Esophagus mucosa (tissue), 1 donor: Measurements from ENCODE around the gene MCTP2. TPM values are rescaled to one million over a fixed set of nuclear protein-coding genes. Genes with fewer than 3 reads are reported as not detected.

Experiments used
- ATAC-seq: fragments of 200-7000 bp; cut with Tn5 transposase; one replicate; pipeline ENCODE4 v1.9.1; 2020
- total RNA-seq: library from RNA; stranded (reverse); gene quantifications from one replicate; pipeline ENCODE4 v1.2.4, GENCODE V29; 2023
- donor health status: DM: yes; HTN: yes; CAD: no.

Gene MCTP2
- total RNA-seq, 1 donor from 2014 or later = 14.6 TPM

DNA sequence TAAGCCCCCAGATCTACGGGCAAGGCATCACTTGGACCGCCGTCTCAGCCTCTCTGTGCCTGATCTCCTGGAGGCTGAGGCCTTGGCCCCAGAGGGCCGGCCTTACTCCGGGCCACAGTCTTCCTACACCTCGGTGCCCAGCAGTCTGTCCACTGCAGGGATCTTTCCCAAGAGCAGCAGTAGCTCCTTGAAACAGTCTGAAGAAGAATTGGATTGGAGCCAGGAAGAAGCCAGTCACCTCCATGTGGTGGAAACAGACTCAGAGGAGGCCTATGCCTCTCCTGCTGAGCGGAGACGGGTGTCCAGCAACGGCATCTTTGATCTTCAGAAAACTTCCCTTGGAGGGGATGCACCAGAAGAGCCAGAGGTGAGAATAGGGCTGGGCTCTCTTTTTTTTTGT lies 67.0 kb downstream of the MCTP2 start:
- no peak for ATAC-seq

DNA sequence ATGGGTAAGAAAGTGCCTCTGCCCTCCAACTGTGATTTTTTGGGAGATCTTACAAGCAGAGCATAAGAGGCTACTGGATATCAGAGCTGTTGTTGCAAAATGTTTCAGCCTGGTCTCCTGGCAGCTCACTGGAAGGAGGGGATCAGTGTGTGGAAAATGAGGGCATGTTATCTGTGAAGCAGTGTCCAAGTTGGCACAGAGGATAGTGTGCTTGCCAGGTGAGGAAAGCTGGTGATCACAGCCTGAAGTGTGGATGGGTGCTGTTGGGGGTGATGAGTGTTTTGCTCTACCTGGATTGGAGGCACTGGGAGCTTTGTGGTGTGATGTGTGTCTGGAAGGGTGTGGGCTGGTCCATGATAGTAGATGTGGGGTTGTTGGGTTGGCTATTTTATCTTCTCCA lies 69.3 kb downstream of the MCTP2 start:
- no peak for ATAC-seq

DNA sequence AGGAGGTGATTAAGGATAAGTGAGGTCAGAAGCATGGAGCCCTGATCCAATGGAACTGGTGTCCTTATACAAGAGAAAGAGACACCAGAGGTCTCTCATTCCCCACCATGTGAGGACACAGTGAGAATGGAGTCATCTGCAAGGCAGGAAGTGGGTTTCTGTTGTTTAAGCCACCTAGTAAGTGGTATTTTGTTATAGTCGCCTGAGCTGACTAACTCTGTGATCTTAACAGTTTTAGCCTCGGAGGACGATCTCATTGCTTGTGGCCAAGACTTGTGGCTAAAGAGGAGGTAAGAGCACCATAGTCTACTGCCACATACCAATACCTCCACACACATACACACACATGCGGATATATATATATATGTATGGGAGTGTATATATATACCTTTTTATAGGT lies 73.8 kb downstream of the MCTP2 start:
- no peak for ATAC-seq

DNA sequence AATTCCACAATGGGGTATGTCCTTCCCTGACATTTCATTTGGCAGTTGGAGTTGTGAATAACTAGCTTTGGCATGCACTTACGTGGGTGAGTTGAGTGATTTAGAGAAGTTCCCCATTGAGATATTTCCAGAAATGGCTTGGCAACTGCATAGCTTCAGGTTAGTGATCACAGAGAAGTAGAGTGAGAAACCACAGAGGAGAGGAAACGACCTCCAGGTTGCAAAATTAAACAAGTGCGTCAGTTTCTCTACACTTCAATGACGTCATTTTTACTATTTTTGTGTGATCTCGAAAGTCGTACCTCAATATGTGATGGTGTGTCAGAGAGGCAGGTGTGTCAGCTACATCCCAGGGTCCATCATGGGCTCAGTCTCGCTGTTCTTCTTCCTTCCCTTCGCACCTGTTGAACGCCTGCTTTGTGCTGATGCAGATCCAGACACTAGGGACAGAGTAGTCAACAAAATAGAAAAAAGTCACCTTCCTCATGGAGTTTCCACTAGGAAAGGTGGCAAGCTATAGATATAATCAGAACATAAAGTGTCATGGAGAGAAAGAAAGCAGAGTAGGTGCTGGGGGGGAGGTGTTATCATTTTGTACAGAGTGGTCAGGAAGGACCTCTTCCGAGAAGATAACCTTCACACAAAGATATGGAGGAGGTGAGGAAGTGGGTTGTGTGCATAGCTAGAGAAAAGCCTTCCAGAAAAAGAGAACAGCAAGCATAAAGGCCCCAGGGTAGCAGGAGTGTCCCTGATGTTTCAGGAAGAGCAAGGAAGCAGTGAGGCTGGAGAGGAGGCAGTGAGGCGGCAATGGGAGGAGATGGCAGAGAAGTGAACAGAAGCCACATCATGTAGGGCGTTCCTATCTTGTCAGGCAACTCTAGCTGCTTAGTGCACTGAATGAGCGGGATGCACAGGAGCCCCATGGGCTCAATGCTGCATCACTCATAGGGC lies 75.6 kb downstream of the MCTP2 start:
- ATAC-seq = no peak

DNA sequence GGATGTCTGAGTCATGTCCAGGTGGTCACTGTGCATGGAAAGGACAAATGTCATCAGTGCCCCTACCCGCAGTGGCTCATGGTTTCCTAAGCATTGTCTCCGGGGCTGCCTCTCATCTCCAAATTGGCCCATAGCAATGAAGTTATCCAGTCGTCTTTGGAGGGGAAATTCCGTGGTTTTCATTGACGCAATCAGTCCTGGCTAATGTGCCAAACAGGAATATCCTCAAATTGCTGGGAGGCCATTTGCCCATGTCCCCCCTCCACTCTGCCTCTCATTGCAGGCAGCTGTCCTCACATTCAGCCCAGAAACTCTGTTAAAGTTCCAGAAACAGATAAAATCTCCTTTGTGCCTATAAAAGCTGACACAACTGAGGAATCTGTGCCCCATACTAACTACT lies 81.6 kb downstream of the MCTP2 start:
- no peak for ATAC-seq

DNA sequence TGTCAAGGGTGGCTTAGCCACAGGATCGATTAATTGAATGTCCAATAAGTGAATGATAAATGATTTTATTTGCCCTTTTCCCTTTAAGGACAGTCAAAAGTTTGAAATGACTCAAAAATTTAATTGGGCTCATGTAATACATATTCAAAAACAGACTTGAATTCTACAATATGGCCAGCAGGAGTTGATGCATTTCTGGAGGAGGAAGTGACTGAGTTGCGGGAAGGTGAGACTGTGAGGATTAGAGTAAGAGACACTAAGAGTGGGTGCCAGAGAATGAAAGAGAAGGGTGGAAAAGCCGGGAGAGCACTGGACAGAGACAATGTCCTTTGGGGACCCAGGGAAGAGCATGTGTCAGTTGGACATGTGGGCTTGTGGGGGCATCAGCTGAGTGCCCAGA lies 83.3 kb downstream of the MCTP2 start:
- ATAC-seq = no peak

DNA sequence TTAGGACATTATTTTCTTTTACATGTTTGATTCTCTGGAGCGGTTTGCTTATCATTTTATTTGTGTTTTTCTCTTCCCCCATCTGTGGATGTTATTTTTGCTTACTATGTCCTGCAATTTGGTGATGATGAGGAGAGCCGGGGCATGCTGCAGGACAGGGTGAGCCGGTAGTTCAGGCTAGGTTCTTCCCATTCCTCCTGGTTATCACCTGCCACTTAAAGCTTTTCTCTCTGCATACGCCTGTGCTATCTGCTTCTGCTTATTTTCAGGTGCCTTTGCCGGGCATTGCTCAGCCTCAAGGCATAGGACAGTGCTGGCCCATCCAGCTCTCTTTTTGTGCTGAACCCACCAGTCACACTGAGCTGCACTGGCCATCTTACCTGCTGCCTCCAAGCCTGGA lies 85.8 kb downstream of the MCTP2 start:
- ATAC-seq = peak; percentile 26

DNA sequence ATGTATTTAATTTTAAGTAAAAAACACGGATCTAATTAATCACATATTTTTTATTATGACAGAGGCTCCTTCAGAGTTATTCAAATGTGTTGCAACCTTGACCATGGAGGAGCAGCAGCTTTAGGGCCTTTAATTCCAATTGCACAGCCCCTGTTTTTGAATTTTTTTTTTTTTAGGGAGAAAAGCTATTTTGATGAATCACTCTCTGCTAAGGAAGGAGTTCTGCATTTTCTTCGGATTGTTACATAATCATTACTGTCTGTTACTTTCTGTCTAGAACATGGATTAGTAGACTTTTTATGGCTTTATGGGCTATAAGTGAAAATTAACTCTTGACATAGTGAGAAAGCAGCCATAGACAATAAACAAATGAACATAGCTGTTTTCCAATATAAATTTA lies 90.8 kb downstream of the MCTP2 start:
- ATAC-seq = no peak

DNA sequence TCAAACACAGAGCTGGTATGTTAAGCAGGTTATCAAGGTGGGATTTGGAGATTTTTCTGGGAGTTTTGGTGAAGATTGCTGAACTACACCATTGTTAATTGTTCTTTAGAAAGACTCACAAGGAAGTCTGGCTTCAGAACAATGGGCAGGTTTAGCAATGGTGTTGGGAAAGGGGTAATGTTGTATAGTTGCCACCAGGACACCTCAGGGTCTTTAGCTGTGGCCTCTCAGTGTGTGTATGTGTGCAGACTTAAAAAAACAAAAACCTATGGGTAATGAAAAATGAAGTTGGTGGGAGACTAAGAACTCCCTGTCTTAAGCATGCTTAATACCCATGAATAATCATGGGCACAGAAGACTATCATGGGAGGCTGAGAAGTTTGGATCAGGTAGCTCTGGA lies 91.7 kb downstream of the MCTP2 start:
- no peak for ATAC-seq

DNA sequence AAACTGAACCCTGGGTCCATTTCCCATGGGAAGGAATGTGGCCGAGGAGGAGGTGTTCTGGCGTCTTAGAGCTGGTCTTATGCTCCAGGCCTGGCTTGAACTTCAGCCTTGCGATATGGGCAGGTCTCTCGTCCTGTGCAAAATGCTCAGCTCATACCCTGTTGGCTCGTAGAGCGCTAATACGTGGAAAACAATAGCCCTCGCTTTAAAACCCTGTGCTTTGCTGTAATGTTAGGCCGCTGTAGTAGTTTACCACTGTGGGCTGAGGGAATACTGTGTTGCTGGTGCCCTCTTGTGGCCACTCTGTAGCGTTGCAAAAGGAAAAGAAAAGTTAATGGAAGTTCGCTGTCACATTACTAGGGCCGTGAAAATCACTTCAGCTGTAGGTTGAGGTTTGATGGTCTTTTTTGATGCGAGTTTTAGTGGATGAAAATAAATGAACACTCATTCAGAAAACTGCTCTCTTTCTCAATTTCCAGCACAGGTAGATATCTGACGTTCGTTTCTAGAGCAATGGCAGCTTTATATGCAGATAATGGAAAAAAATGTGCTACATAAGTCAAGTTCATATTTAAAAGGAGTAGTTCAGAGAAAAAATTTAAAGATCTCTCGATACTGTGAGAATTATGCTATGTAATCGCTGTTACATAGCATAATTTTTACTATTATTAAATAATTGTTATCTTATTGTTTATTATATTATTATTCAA lies 92.9 kb downstream of the MCTP2 start:
- peak; percentile 90 for ATAC-seq

DNA sequence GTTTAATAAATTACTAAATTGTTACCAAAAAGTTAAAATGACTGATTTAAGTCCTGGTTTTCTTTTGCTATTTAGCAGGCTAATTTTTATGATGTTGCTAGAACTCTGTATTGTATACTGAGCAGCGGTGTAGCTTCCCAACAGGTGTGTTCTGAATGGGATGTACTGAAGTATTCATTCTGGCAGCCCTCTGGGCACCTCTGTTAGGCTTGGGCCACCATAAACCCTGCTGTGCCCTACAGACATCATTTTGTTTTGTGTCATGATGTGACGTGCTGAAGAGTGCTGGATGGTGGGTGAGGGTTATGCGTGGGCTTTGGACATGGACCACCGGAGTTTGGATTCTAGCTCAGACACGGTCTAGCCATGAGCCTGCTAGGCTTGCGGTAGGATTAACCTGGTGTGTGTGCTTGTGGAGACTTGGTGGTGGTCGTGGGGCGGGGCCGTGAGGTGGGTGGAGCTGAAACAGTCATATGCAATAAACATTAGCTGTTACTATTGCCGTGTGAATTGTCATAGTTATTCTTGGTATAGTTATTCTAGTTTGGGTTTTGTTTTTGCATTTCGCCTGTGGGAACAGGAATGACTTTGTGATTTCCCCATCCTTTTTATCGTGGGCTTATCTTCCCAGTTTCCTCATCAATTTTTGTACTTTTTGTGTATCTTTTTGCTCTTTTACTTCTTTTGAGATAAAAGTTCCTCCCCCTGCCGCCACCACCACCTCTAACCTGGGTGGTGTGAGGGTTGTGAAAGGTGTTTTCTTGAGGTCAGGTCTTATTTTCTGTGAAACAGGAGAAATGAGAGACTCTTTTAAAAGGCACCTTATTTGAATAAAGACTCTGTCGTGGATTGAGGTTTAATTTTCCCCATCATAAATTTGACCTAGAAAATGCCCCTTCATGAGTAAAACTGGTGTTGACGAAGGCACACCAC lies 93.7 kb downstream of the MCTP2 start:
- peak; percentile 84 for ATAC-seq

DNA sequence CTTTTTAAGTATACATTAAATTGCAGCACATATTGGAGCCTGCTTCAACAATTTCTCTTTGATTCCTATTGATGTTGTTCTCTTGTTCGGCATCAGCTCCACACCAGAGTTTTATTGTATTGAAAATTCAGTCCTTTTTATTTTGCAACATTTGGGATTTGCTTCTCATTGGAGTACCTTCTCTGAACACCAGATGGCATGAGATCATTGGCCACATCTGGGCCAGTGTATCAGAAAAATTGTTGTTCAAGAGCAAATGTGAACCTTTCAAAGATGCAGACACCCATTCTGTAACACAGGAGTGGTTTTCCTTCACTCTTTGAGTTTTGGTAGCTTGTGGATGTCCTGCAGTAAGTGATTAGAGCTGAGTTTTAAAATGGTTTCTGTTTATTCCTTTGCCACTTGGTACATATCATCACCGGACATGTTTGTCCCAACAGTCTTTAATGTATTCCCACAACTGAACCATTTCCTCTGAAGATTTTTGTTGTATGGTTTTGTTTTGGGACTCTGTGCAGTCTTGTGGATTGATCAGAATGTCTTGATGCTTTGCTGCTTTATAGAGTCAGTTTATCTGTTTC lies 96.1 kb downstream of the MCTP2 start:
- peak; percentile 25 for ATAC-seq

DNA sequence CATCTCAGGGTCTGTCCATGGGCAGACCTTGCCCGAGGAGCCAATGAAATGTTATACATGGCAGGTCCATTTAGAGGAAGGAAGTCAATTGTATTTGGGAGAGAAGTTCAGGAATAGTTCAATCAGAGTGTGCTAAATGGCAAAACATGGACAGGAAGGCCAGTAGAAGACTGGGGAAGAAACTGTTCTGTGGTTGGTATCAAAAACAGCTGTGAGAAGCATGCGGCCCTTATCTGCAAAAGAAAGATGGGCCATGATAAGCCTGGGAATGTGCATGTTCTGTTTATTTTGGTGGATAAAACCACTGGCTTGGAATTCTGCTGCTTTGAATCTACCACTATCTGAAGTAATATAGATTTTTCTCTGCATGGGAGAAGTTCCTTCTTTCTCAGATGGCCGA lies 100.4 kb downstream of the MCTP2 start:
- no peak for ATAC-seq

DNA sequence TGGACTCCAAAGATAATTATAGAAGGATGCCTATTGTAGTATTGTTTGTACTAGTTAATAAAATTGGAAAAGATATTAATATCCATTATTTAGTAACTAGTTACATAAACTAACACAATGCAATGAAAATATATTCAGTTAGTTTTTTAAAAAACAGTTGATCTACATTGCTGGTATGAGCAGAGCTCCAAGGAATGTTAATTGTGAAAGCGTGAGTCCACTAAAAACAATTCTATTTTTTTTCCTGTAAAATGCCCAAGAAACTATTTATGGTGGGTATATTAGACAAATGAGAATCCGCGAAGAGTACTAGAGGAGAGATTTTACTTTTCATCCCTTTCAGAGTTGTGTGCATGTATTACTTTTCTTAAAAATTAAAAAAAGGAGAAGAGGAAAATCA lies 104.3 kb downstream of the MCTP2 start:
- ATAC-seq = no peak

DNA sequence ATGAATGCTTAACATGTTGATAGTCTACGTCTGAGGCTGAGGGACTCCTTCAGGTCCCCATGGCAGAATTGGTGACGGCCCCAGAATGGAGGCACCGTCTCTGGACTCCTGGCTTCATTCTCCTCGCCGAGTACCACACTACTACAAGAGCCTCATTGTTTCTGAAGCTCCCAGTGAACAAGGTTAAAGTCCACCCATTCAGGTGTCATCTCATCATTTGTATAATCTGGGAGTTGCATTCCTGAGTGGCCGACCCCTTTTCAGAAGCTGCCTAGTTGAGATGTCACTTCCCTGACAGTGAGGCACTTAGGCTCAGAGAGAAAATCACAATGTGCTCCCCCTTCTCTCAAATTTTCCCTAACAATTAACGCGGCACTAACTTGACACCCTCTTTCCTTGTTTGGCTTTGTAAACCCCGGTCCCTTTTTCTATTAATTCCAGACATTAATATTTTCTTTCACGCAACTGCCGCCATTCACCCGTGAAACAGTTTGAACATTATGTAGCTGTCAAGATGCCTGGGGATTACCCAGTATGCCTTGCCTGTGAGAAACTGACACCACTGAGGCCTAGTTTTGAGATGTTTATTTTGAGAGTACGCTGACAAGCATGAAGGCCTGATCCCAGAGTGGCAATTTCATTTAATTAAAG lies 105.6 kb downstream of the MCTP2 start:
- no peak for ATAC-seq

DNA sequence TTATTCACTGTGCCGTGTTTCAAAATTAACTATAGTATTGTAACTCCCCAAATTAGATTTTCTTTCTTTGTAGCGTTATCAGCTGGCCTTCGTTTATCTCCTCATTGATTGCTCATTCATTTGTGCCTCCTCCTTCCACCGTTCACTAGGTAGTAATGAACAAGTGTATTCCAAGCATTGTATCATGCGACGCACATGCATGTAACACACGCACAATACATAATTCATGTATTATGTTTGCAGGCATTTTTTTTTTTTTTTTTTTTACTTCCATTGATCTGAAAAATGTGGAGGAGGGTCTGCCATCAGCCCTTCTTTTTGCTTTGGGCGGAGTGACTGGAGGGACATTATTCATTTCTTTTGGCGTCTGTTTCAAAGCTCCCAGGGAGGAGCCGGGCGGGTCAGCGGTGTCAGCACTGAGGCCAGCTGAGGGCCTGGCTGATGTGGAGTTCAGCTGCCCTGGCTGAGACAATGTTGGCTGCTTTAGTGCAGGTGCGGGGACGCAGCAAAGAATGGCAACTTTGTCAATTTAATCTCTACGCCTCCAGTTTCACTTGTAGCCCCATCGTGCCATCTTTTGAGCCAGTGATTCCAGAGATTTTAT lies 107.0 kb downstream of the MCTP2 start:
- no peak for ATAC-seq

DNA sequence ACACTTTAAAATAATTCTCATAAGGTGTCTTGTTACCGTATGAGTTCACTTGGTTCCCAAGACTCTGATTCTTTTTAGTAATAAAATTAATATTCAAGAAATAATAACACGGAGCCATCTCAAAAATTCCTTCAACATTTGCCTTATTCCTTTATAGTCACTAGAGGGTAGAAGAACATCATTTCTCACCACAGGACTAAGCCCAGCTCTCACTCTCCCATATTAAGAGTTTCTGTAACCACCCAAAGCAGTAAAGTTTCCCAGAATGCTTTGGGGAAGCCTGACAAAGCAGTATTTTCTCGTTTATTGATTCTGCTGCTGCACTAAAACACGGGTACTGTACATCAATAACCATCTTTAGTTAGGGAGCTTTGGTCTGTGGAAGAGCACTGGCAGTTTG lies 114.9 kb downstream of the MCTP2 start:
- no peak for ATAC-seq

DNA sequence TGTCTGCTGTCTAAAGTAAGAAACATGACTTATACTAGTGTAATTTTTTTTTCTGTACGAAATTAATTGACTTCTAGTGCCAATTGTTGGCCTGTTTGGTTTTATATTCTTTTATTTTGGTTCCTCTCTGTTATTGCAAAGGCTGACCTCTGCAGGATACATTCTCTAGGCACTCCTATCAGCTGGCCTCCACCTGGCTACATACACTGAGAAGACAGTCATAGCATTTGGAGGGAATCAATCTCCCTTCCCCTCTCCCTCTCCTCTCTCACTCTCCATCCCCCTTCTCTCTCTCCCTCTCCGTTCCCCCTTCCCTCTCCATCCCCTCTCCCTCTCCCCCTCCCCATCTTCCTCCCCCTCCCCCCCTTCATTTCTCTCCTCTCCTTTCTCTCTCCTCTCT lies 116.7 kb downstream of the MCTP2 start:
- ATAC-seq = no peak

DNA sequence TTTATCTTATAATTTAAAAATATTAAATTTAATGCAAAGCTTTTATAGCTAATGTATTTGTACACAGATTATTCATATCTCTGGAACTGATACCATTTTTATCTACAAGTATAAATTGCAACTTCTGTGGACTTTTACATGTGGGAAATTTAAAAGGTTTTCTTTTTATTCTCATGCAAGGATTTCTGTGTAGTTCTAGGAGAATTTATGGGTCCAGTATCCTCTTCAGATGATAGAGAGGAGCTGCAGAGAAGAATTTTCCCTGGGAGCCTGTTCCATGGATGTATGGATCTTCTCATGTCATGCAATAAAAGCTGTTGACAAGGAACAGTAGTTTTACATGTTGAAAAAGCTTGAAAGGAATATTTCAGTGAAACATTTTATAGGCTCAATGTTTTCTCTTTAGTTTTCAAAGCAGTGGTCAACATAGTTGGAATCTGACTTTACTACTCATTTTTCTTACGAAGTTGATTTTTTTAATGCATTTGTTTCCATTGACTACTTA lies 119.7 kb downstream of the MCTP2 start:
- no peak for ATAC-seq

DNA sequence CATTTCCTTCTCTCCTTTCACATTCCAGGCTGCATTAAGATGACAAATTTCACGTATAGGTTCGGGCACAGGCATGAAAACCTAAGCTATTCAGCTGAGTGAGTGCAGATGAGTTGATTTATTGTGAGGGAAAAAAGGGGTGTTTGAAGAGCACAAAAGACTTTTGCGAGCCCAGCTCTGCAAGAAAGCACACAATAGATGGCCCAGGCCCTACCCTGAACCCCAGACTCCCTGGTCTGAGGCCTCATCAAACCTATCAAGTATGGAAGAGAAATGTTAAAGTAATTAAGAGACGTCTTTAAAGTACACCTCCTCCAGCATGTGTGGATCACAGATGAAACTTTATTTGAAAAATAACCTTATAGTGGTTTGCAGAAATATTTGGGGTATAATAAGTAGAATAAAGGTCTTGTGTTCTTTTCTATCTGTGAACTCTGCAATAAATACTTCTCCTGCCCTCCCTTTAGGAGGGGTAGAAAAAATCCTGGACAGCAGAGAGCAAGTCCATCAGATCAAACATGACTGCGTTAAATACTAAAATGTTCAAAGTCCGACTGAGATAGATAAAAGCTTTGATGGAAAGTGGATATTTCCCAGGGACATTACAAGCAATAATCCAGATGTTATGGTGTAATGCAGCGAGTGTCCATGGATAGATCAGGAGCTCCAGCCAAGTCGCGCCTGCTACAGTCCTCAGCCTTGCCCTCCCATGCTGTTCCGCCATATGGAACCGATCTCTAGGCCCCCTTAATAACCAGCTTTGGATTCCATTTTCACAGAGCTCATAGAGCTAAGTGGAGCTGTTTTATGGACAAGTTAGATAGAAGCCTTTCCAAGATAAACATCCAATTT lies 121.5 kb downstream of the MCTP2 start:
- no peak for ATAC-seq

DNA sequence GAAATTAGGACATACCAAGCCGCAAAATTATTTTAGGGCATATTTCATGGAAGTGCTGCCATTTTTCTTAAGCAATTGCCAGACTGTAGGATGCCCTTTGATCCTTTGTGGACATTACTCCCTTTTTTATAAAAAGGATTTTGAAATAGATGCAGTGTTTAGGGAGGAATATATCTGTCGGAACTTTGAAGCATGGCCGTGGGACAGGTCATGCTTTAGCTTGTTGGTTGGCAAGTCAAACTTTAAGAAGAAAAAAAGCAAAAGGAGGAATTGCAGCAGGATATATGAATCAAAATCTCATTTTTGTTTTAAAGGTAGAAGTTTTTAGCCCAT lies 122.1 kb downstream of the MCTP2 start:
- no peak for ATAC-seq
